Lower lobe of right lung (tissue), 2 donors: Measurements from ENCODE around the gene NFKB1. TPM values are rescaled to one million over a fixed set of nuclear protein-coding genes. Genes with fewer than 3 reads are reported as not detected.

ENCODE experiments used
- ATAC-seq, 2 donors: fragments of 200-7000 bp; cut with Tn5 transposase; one replicate each; pipeline ENCODE4 v1.9.1; 2020 to 2022; ENCODE audit warnings: mild to moderate bottlenecking in 2 of 2, moderate library complexity in 2 of 2
- DNase-seq: peaks from one replicate; pipeline ENCODE4 v3.0.0-alpha.2; 2020
- H3K27ac ChIP-seq: fragments of 200-600 bp; one replicate; pipeline ENCODE4 v1.8.0; 2022
- H3K27me3 ChIP-seq: fragments of 200-600 bp; one replicate; pipeline ENCODE4 v1.8.0; 2022; ENCODE audit warnings: low read depth
- H3K36me3 ChIP-seq: fragments of 200-600 bp; one replicate; pipeline ENCODE4 v1.8.0; 2022; ENCODE audit warnings: mild to moderate bottlenecking
- H3K4me1 ChIP-seq: fragments of 200-600 bp; one replicate; pipeline ENCODE4 v1.8.0; 2022
- H3K4me3 ChIP-seq: fragments of 200-600 bp; one replicate; pipeline ENCODE4 v1.8.0; 2022; ENCODE audit warnings: mild to moderate bottlenecking
- H3K9me3 ChIP-seq: fragments of 200-600 bp; one replicate; pipeline ENCODE4 v1.8.0; 2022
- intact Hi-C: fragments of 100-400 bp; cut with DNase I; formaldehyde crosslinking; loops from one replicate; pipeline ENCODE4 v1.11.0; 2022
- total RNA-seq: library from RNA; stranded (reverse); fragmentation: NEBNext Ultra II Directional; extraction: Animal tissue kit (Norgen Biotek cat#: 25700); gene quantifications from one replicate; pipeline ENCODE4 v1.2.1, GENCODE V29; 2021
- TF ChIP-seq, protein P1 (sequence below): fragments of 200-600 bp; IDR thresholded peaks from one replicate; pipeline ENCODE4 v1.8.0; 2022; ENCODE audit warnings: antibody characterized with exemption, mild to moderate bottlenecking
- donor health status: DM: no; HTN: yes; CAD: no; lungs with severe emphysema.

The NFKB1 gene
- total RNA-seq, 1 donor from 2014 or later = 48.9 TPM

DNA sequence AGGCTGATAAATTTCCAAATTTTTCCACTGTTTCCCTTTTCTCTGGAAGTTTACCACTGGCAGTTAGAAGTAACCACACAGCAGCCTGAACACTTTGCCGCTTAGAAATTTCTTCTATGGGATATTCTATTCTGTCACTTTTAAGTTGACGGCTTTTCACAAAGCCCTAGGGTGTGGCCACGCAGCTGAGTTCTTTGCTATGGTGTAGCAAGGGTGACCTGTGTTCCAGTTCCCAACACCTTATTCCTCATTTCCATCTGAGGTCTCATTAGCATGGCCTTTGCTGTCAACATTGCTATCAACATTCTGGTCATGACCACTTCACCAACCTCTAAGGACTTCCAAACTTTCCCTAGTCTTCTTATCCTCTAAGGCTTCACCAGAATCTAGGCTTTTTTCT is 45.4 kb upstream of the NFKB1 start:
- H3K9me3 ChIP-seq = no peaks in the 10 kb centered on the region
- no peaks in the 10 kb centered on the region for H3K27me3 ChIP-seq
- TF ChIP-seq, protein P1, sequence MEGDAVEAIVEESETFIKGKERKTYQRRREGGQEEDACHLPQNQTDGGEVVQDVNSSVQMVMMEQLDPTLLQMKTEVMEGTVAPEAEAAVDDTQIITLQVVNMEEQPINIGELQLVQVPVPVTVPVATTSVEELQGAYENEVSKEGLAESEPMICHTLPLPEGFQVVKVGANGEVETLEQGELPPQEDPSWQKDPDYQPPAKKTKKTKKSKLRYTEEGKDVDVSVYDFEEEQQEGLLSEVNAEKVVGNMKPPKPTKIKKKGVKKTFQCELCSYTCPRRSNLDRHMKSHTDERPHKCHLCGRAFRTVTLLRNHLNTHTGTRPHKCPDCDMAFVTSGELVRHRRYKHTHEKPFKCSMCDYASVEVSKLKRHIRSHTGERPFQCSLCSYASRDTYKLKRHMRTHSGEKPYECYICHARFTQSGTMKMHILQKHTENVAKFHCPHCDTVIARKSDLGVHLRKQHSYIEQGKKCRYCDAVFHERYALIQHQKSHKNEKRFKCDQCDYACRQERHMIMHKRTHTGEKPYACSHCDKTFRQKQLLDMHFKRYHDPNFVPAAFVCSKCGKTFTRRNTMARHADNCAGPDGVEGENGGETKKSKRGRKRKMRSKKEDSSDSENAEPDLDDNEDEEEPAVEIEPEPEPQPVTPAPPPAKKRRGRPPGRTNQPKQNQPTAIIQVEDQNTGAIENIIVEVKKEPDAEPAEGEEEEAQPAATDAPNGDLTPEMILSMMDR = no peak
- intact Hi-C loops = loop anchor here (10.0 kb wide), 1 partner anchor 129 kb away; no protein-coding TSS in a partner anchor
- H3K4me3 ChIP-seq = no peak overlapping the region
- H3K27ac ChIP-seq = no peak overlapping the region
- ATAC-seq (no peak), DNase-seq (no peak)
- no peaks in the 10 kb centered on the region for H3K36me3 ChIP-seq
- H3K4me1 ChIP-seq = peaks cover 7% of the 10 kb centered on the region

DNA sequence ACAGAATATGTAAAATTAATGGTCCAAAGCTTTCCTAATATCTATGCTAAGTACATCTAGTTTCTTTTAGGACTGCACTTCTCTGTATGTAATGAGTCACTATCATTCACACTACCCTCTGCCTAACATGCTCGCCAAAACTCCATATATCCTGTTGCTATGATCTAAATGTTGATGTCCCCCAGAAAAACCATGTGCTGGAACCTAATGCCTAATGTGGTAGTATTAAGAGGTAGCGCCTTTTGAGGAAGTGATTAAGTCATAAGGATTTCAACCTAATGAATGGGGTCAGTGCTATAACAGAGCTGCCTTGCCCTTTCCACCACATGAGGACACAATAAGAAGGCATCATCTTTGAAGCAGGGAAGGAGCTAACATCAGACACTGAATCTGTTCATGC is 34.9 kb upstream of the NFKB1 start:
- H3K9me3 ChIP-seq = no peaks in the 10 kb centered on the region

DNA sequence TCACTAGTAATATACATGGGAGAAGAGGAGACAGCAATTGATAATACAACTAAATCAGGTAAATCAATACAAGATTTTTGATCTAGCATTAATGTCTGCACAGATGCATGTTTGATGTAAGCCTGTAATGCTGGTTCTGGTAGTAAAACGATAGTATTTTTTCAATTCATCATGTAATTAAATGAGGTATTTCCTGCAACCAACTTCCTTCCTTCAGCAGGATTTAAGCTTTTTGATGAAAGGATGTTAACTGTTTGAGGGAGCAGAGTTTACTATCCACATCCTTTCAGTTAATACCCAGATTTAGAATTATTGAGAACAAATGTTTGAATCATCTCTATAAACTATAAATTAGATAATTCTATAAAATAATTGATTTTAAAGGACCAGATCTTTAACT is 31.4 kb upstream of the NFKB1 start:
- Histone ChIP-seq H3K9me3 (no peaks in the 10 kb centered on the region), H3K4me1 (no peaks in the 10 kb centered on the region), H3K27me3 (no peaks in the 10 kb centered on the region), H3K27ac (no peak overlapping the region), H3K4me3 (no peak overlapping the region), H3K36me3 (no peaks in the 10 kb centered on the region)
- DNase-seq (no peak), ATAC-seq (no peak)
- TF ChIP-seq, protein P1 = no peak
- intact Hi-C loops = no loop called here

More for the DNA sequence above, 34.9 kb upstream of the NFKB1 start:
- Histone ChIP-seq H3K27me3 (no peaks in the 10 kb centered on the region), H3K4me1 (no peaks in the 10 kb centered on the region), H3K36me3 (no peaks in the 10 kb centered on the region), H3K27ac (no peak overlapping the region), H3K4me3 (no peak overlapping the region)
- TF ChIP-seq, protein P1 = no peak
- peak in 1 of 2 donors; percentile 15 for ATAC-seq
- no peak for DNase-seq
- intact Hi-C loops = no loop called here

DNA sequence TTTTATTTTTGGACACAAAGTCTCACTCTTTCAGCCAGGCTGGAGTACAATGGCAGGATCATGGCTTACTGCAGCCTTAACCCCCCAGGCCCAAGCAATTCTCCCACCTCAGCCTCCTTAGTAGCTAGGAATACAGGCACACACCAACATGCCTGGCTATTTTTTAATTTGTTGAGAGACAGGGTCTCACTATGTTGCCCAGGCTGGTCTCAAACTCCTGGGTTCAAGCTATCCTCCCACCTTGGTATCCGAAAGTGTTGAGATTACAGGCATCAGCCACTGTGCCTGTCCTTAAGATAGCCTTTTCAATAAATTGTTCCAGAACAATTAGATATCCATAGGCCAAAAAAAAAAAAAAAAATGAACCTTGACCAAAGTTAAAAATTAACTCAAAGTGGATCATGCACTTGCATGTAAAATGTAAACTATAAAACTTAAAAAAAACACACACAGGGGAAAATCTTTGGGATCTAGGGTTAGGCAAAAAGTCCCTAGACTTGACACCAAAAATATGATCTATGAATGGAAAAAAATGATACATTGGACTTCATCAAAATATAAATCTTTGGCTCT is 28.6 kb upstream of the NFKB1 start:
- H3K27ac ChIP-seq = no peak overlapping the region
- ATAC-seq (no peak), DNase-seq (no peak)
- H3K4me1 ChIP-seq = no peaks in the 10 kb centered on the region
- intact Hi-C loops = no loop called here
- H3K36me3 ChIP-seq = no peaks in the 10 kb centered on the region
- no peaks in the 10 kb centered on the region for H3K27me3 ChIP-seq
- H3K9me3 ChIP-seq = no peaks in the 10 kb centered on the region
- no peak overlapping the region for H3K4me3 ChIP-seq
- TF ChIP-seq, protein P1 = no peak

DNA sequence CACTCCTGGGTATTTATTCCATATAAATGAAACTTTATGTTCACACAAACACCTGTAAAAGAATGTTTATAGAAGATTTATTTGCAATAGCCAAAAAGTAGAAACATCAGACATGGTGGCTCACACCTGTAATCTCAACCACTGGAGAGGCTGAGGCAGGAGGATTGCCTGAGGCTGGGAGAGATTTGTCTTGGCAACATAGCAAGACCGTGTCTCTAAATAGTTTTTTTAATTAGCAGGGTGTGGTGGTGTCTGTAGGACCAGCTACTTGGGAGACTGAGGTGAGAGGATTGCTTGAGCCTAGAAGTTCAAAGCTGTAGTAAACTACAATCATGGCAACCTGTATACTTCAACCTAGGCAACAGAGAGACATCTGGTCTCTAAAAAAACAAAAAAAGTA is 27.7 kb upstream of the NFKB1 start:
- H3K36me3 ChIP-seq = no peaks in the 10 kb centered on the region
- DNase-seq (no peak), ATAC-seq (no peak)
- H3K27me3 ChIP-seq = no peaks in the 10 kb centered on the region
- TF ChIP-seq, protein P1 = no peak
- H3K27ac ChIP-seq = no peak overlapping the region
- H3K4me1 ChIP-seq = no peaks in the 10 kb centered on the region
- H3K9me3 ChIP-seq = no peaks in the 10 kb centered on the region
- H3K4me3 ChIP-seq = no peak overlapping the region
- intact Hi-C loops = no loop called here
